ENCODE data around the gene ALS2CL.
A peak's percentile ranks its signal among the peaks of the same experiment; 100 is the strongest.
"Not testable (repeated sequence)": the region's sequence is repeated elsewhere in the genome, so short reads cannot be mapped to it uniquely, and the experiment has no call there.

Gene ALS2CL

GRCh38 chr3:46693038-46693891 lies at the start of gene ALS2CL:
ALS2CL (minus strand) TSS chr3:46693679; CDS start chr3:46689440, 4,239 bp downstream.
- peak within 1 kb of the TSS; percentile 60 for H3K4me3 ChIP-seq (ENCODE audit: control insufficient read depth, low read depth, low read length)
- DNase-seq (ENCODE audit: low read depth), result no peak
- TF ChIP-seq CTCF (IDR thresholded peaks at IDR 0.05; ENCODE audit: control insufficient read depth, insufficient read depth, low read depth, low read length, missing control alignments), result no peak

- DNase-seq (ENCODE audit: low read depth), result no peak
- no peak for TF ChIP-seq CTCF (IDR thresholded peaks at IDR 0.05; ENCODE audit: control insufficient read depth, insufficient read depth, low read depth, low read length, missing control alignments)
- H3K4me3 ChIP-seq (ENCODE audit: control insufficient read depth, low read depth, low read length), result no peak overlapping the region
These were observed 49.6 kb upstream of the ALS2CL start for GRCh38 chr3:46742992-46743585.

GRCh38 chr3:46739565-46739964 lies 46.1 kb upstream of the ALS2CL start:
- H3K4me3 ChIP-seq (ENCODE audit: control insufficient read depth, low read depth, low read length); DNase-seq (ENCODE audit: low read depth): not testable (repeated sequence)

- DNase-seq (ENCODE audit: low read depth), result no peak
- TF ChIP-seq CTCF (IDR thresholded peaks at IDR 0.05; ENCODE audit: control insufficient read depth, insufficient read depth, low read depth, low read length, missing control alignments), result no peak
These were observed 43.9 kb upstream of the ALS2CL start for GRCh38 chr3:46737329-46737731.

GRCh38 chr3:46736006-46736872 lies 42.8 kb upstream of the ALS2CL start:
- TF ChIP-seq CTCF (IDR thresholded peaks at IDR 0.05; ENCODE audit: control insufficient read depth, insufficient read depth, low read depth, low read length, missing control alignments), result no peak
- H3K4me3 ChIP-seq (ENCODE audit: control insufficient read depth, low read depth, low read length), result no peak overlapping the region

More at GRCh38 chr3:46737329-46737731, 43.9 kb upstream of the ALS2CL start:
- no peak overlapping the region for H3K4me3 ChIP-seq (ENCODE audit: control insufficient read depth, low read depth, low read length)

GRCh38 chr3:46734773-46735172 lies 41.3 kb upstream of the ALS2CL start:
- TF ChIP-seq CTCF (IDR thresholded peaks at IDR 0.05; ENCODE audit: control insufficient read depth, insufficient read depth, low read depth, low read length, missing control alignments), result no peak
- DNase-seq (ENCODE audit: low read depth), result no peak
- H3K4me3 ChIP-seq (ENCODE audit: control insufficient read depth, low read depth, low read length), result no peak overlapping the region

More at GRCh38 chr3:46736006-46736872, 42.8 kb upstream of the ALS2CL start:
- DNase-seq (ENCODE audit: low read depth), result no peak
